Fibroblast of upper back skin (primary cell): ENCODE data around the gene KRT16.
"Not testable (repeated sequence)": the region's sequence is repeated elsewhere in the genome, so short reads cannot be mapped to it uniquely, and the experiment has no call there.

Source experiments
- DNase-seq: peaks from one replicate; pipeline ENCODE4 v3.0.0-alpha.2; 2013

KRT16 gene

GRCh38 chr17:41647038-41647813 is 34.7 kb upstream of the KRT16 start:
- no peak for DNase-seq

- DNase-seq: no peak
These were observed 29.9 kb upstream of the KRT16 start for GRCh38 chr17:41642252-41643156.

GRCh38 chr17:41640596-41640995 is 28.0 kb upstream of the KRT16 start:
- DNase-seq: not testable (repeated sequence)

- no peak for DNase-seq
These were observed 27.2 kb upstream of the KRT16 start for GRCh38 chr17:41639492-41640473.

- DNase-seq: no peak
These were observed 26.4 kb upstream of the KRT16 start for GRCh38 chr17:41638941-41639340.

- DNase-seq: no peak
These were observed 25.6 kb upstream of the KRT16 start for GRCh38 chr17:41638194-41638593.

GRCh38 chr17:41636652-41637051 is 24.1 kb upstream of the KRT16 start:
- DNase-seq: no peak

GRCh38 chr17:41635121-41636097 is 22.8 kb upstream of the KRT16 start:
- peak; percentile 31 for DNase-seq

GRCh38 chr17:41634639-41635038 is 22.1 kb upstream of the KRT16 start:
- no peak for DNase-seq

- no peak for DNase-seq
These were observed 21.1 kb upstream of the KRT16 start for GRCh38 chr17:41633556-41634199.

GRCh38 chr17:41632482-41633105 is 20.0 kb upstream of the KRT16 start:
- no peak for DNase-seq

GRCh38 chr17:41631898-41632285 is 19.3 kb upstream of the KRT16 start:
- DNase-seq: no peak

GRCh38 chr17:41631025-41631897 is 18.7 kb upstream of the KRT16 start:
- no peak for DNase-seq

GRCh38 chr17:41629826-41630670 is 17.5 kb upstream of the KRT16 start:
- no peak for DNase-seq

GRCh38 chr17:41629316-41629715 is 16.7 kb upstream of the KRT16 start:
- no peak for DNase-seq

- not testable (repeated sequence) for DNase-seq
These were observed 16.2 kb upstream of the KRT16 start for GRCh38 chr17:41628621-41629255.

GRCh38 chr17:41628073-41628370 is 15.5 kb upstream of the KRT16 start:
- not testable (repeated sequence) for DNase-seq
